Small intestine (tissue), 16 donors: ENCODE data around the gene DHRS7. TPM values are rescaled to one million over a fixed set of nuclear protein-coding genes. Genes with fewer than 3 reads are reported as not detected.
A peak's percentile ranks its signal among the peaks of the same experiment; 100 is the strongest.

ENCODE experiments used
- DNase-seq, 2 donors: peaks; one replicate each; pipeline versions ENCODE4 v3.0.0 to v3.0.0-alpha.2; 2013
- FAIRE-seq: peaks from 2 replicates; lab custom pipeline; 2012; peaks lifted over from hg19 to GRCh38; lab: Jason Lieb, UNC
- H3K27ac ChIP-seq, 3 donors: one replicate each; pipeline ENCODE4 v1.5.1; 2013; ENCODE audit warnings: low read length in 2 of 3, mild to moderate bottlenecking in 2 of 3, control low read depth in 1 of 3, inconsistent platforms in 1 of 3, low read depth in 1 of 3, moderate library complexity in 1 of 3
- H3K27me3 ChIP-seq, 3 donors: one replicate each; pipeline ENCODE4 v1.6.1; 2013; ENCODE audit warnings: low read length in 3 of 3, inconsistent platforms in 1 of 3; ENCODE audit not compliant: control insufficient read depth in 3 of 3, insufficient read depth in 3 of 3
- H3K36me3 ChIP-seq, 3 donors: one replicate each; pipeline ENCODE4 v1.6.1; 2013; ENCODE audit warnings: low read length in 3 of 3, inconsistent platforms in 1 of 3, low read depth in 1 of 3, mild to moderate bottlenecking in 1 of 3, moderate library complexity in 1 of 3; ENCODE audit not compliant: control insufficient read depth in 3 of 3, insufficient read depth in 2 of 3
- H3K4me1 ChIP-seq, 3 donors: one replicate each; pipeline ENCODE4 v1.6.1; 2013; ENCODE audit warnings: low read length in 2 of 3, inconsistent platforms in 1 of 3, low read depth in 1 of 3, mild to moderate bottlenecking in 1 of 3, moderate library complexity in 1 of 3; ENCODE audit not compliant: control insufficient read depth in 3 of 3, insufficient read depth in 2 of 3
- H3K4me3 ChIP-seq, 3 donors: one replicate each; pipeline ENCODE4 v1.5.1; 2013; ENCODE audit warnings: low read length in 3 of 3, control low read depth in 1 of 3, inconsistent platforms in 1 of 3, low read depth in 1 of 3, mild to moderate bottlenecking in 1 of 3, moderate library complexity in 1 of 3
- H3K9me3 ChIP-seq, 2 donors: one replicate each; pipeline ENCODE4 v1.6.1; 2013; ENCODE audit warnings: low read depth in 1 of 2, low read length in 1 of 2; ENCODE audit not compliant: control insufficient read depth in 2 of 2, insufficient read depth in 1 of 2
- WGBS, 3 donors: extraction: QIAGEN DNeasy Blood & Tissue Kit; methylation state at CpG; one replicate each; pipeline ENCODE4 v1.1.7; 2013; 5-methylcytosine and 5-hydroxymethylcytosine counted together
- long read RNA-seq, 10 donors: transcript quantifications; one replicate each; lab custom pipeline, GENCODE V29; 2026
- polyA plus RNA-seq, 4 donors: library from polyadenylated mRNA; stranded (reverse) in 3 of 4; unstranded in 1 of 4; fragments of 200-250 nt in 3 of 4; fragments of 120-200 nt in 1 of 4; gene quantifications; one replicate each; pipeline versions ENCODE4 v1.2.1 to v1.2.3, GENCODE V29; 2013
- donor health status: healthy with polysubstance abuse.
- donor health status: control.
- donor health status: control.
- donor health status: Bipolar disorder and iron deficiency.
- donor health status: healthy.

DHRS7 gene
- polyA plus RNA-seq: 100 to 1,000 TPM in 2 of 4 donors, 10 to 100 TPM in 2; 78.7 to 302 (median 132) TPM
- long read RNA-seq, donor 1: 0 reads
- long read RNA-seq, donor 2, transcript DHRS7-209 (7 exons, 1,322 nt): major isoform, 71 of 97 reads
- long read RNA-seq, donor 2, transcript DHRS7-206 (2 exons, 563 nt): minor isoform, 16 of 97 reads
- long read RNA-seq, donor 2, partial matches to known transcripts: 9 of 97 reads
- long read RNA-seq, donor 2, other reads (novel, unspliced or antisense): 0 of 97 reads
- long read RNA-seq, donor 3, transcript DHRS7-209 (7 exons, 1,322 nt): major isoform, 112 of 238 reads
- long read RNA-seq, donor 3, transcript DHRS7-206 (2 exons, 563 nt): minor isoform, 18 of 238 reads
- long read RNA-seq, donor 3, transcript DHRS7-207 (4 exons, 924 nt): minor isoform, 9 of 238 reads
- long read RNA-seq, donor 3, transcript DHRS7-205 (6 exons, 1,361 nt): minor isoform, 5 of 238 reads
- long read RNA-seq, donor 3, partial matches to known transcripts: 94 of 238 reads
- long read RNA-seq, donor 3, other reads (novel, unspliced or antisense): 0 of 238 reads
- long read RNA-seq, donor 4, partial matches to known transcripts: 0 of 4 reads
- long read RNA-seq, donor 4, other reads (novel, unspliced or antisense): 0 of 4 reads
- long read RNA-seq, donor 5, transcript DHRS7-209 (7 exons, 1,322 nt): major isoform, 25 of 80 reads
- long read RNA-seq, donor 5, transcript DHRS7-207 (4 exons, 924 nt): minor isoform, 8 of 80 reads
- long read RNA-seq, donor 5, transcript DHRS7-206 (2 exons, 563 nt): minor isoform, 10 of 80 reads
- long read RNA-seq, donor 5, partial matches to known transcripts: 35 of 80 reads
- long read RNA-seq, donor 5, other reads (novel, unspliced or antisense): 0 of 80 reads
- long read RNA-seq, donor 6, transcript DHRS7-206 (2 exons, 563 nt): minor isoform, 80 of 347 reads
- long read RNA-seq, donor 6, transcript DHRS7-207 (4 exons, 924 nt): minor isoform, 14 of 347 reads
- long read RNA-seq, donor 6, transcript DHRS7-209 (7 exons, 1,322 nt): major isoform, 162 of 347 reads
- long read RNA-seq, donor 6, partial matches to known transcripts: 87 of 347 reads
- long read RNA-seq, donor 6, other reads (novel, unspliced or antisense): 0 of 347 reads
- long read RNA-seq, donor 7: 0 reads
- long read RNA-seq, donor 8, partial matches to known transcripts: 0 of 7 reads
- long read RNA-seq, donor 8, other reads (novel, unspliced or antisense): 0 of 7 reads
- long read RNA-seq, donor 9, transcript DHRS7-209 (7 exons, 1,322 nt): major isoform, 35 of 58 reads
- long read RNA-seq, donor 9, transcript DHRS7-207 (4 exons, 924 nt): minor isoform, 6 of 58 reads
- long read RNA-seq, donor 9, transcript DHRS7-206 (2 exons, 563 nt): minor isoform, 11 of 58 reads
- long read RNA-seq, donor 9, partial matches to known transcripts: 5 of 58 reads
- long read RNA-seq, donor 9, other reads (novel, unspliced or antisense): 0 of 58 reads
- long read RNA-seq, donor 10, transcript DHRS7-207 (4 exons, 924 nt): minor isoform, 5 of 210 reads
- long read RNA-seq, donor 10, transcript DHRS7-206 (2 exons, 563 nt): minor isoform, 63 of 210 reads
- long read RNA-seq, donor 10, transcript DHRS7-209 (7 exons, 1,322 nt): major isoform, 90 of 210 reads
- long read RNA-seq, donor 10, partial matches to known transcripts: 51 of 210 reads
- long read RNA-seq, donor 10, other reads (novel, unspliced or antisense): 0 of 210 reads

- H3K4me1 ChIP-seq: peaks cover 2 to 8% (median 3%) of the 10 kb centered on the region in 3 donors
These were observed at the start of gene DHRS7 for GRCh38 chr14:60164712-60165546. Gene DHRS7 (minus strand): TSS chr14:60165398. CDS start chr14:60165309, 89 bp downstream.

GRCh38 chr14:60214415-60215126 is 49.4 kb upstream of the DHRS7 start:
- H3K27ac ChIP-seq: peak overlapping the region in 1 of 3 donors; percentile 42
- 19 to 30% (median 23%) methylated on average over 1 of the region's 1 CpG for WGBS, 3 donors

More at GRCh38 chr14:60164712-60165546, at the start of gene DHRS7:
- DNase-seq: peak; percentile 81 to 91
- H3K4me3 ChIP-seq: peak within 1 kb of the TSS; percentile 70 to 90 (median 82)
- 0% methylated on average over 59 to 68 of the region's 68 CpGs for WGBS, 3 donors
- peaks cover 0 to 12% (median 0%) of the 10 kb centered on the region in 3 donors for H3K36me3 ChIP-seq
- no peaks in the 10 kb centered on the region for H3K9me3 ChIP-seq
- H3K27ac ChIP-seq: peak within 1 kb of the TSS; percentile 95 to 99 (median 96)
- FAIRE-seq: no peak
- H3K27me3 ChIP-seq: no peaks in the 10 kb centered on the region

GRCh38 chr14:60214003-60214402 is 48.8 kb upstream of the DHRS7 start:
- FAIRE-seq: no peak
- H3K27ac ChIP-seq: peak overlapping the region in 1 of 3 donors; percentile 42
- H3K4me1 ChIP-seq: peaks cover 2 to 3% (median 3%) of the 10 kb centered on the region in 3 donors
- H3K9me3 ChIP-seq: no peaks in the 10 kb centered on the region
- H3K36me3 ChIP-seq: no peaks in the 10 kb centered on the region
- 27 to 57% (median 40%) methylated on average over 3 of the region's 3 CpGs for WGBS, 3 donors
- H3K4me3 ChIP-seq: no peak overlapping the region
- H3K27me3 ChIP-seq: peaks cover 0 to 3% (median 0%) of the 10 kb centered on the region in 3 donors
- DNase-seq: peak in 1 of 2 donors; percentile 32

More at GRCh38 chr14:60214415-60215126, 49.4 kb upstream of the DHRS7 start:
- DNase-seq (peak; percentile 9 to 58), FAIRE-seq (peak; percentile 47)
- Histone ChIP-seq H3K4me1 (peaks cover 2 to 3% (median 3%) of the 10 kb centered on the region in 3 donors), H3K9me3 (no peaks in the 10 kb centered on the region), H3K36me3 (no peaks in the 10 kb centered on the region), H3K27me3 (peaks cover 0 to 3% (median 0%) of the 10 kb centered on the region in 3 donors), H3K4me3 (no peak overlapping the region)

GRCh38 chr14:60212503-60213371 is 47.5 kb upstream of the DHRS7 start:
- WGBS, 3 donors: 83 to 94% (median 84%) methylated on average over 5 of the region's 5 CpGs
- no peak for FAIRE-seq
- peaks cover 2 to 3% (median 3%) of the 10 kb centered on the region in 3 donors for H3K4me1 ChIP-seq

GRCh38 chr14:60211153-60211552 is 46.0 kb upstream of the DHRS7 start:
- Histone ChIP-seq H3K4me1 (peaks cover 2 to 5% (median 3%) of the 10 kb centered on the region in 3 donors), H3K4me3 (no peak overlapping the region), H3K36me3 (no peaks in the 10 kb centered on the region), H3K9me3 (no peaks in the 10 kb centered on the region), H3K27ac (no peak overlapping the region), H3K27me3 (no peaks in the 10 kb centered on the region)
- no peak for DNase-seq
- no peak for FAIRE-seq
- 91 to 94% (median 94%) methylated on average over 3 of the region's 3 CpGs for WGBS, 3 donors

More at GRCh38 chr14:60212503-60213371, 47.5 kb upstream of the DHRS7 start:
- Histone ChIP-seq H3K36me3 (no peaks in the 10 kb centered on the region), H3K4me3 (no peak overlapping the region), H3K9me3 (no peaks in the 10 kb centered on the region), H3K27ac (no peak overlapping the region), H3K27me3 (peaks cover 0 to 3% (median 0%) of the 10 kb centered on the region in 3 donors)
- DNase-seq: no peak

- 74 to 81% (median 81%) methylated on average over 1 of the region's 1 CpG for WGBS, 3 donors
- FAIRE-seq (no peak), DNase-seq (no peak)
- Histone ChIP-seq H3K4me1 (peaks cover 2 to 5% (median 3%) of the 10 kb centered on the region in 3 donors), H3K9me3 (no peaks in the 10 kb centered on the region), H3K4me3 (no peak overlapping the region), H3K27me3 (no peaks in the 10 kb centered on the region), H3K36me3 (no peaks in the 10 kb centered on the region), H3K27ac (no peak overlapping the region)
These were observed 45.5 kb upstream of the DHRS7 start for GRCh38 chr14:60210703-60211102.
